Hepatocyte (in vitro differentiated cells): ENCODE measurements around the gene SCD5. TPM values are rescaled to one million over a fixed set of nuclear protein-coding genes. Genes with fewer than 3 reads are reported as not detected.

Experiments
- DNase-seq: peaks from one replicate; pipeline ENCODE4 v3.0.0-alpha.2; 2016; ENCODE audit warnings: low spot score
- H2AFZ ChIP-seq: fragments of 200-600 bp; sonication (generic); 2 replicates; pipeline ENCODE4 v1.6.0; 2016; ENCODE audit warnings: antibody characterized with exemption, mild to moderate bottlenecking
- H3K27ac ChIP-seq: fragments of 200-600 bp; sonication (generic); 2 replicates; pipeline ENCODE4 v1.5.1; 2016; ENCODE audit warnings: mild to moderate bottlenecking
- H3K27me3 ChIP-seq: fragments of 200-600 bp; sonication (generic); 2 replicates; pipeline ENCODE4 v1.6.1; 2016
- H3K36me3 ChIP-seq: fragments of 200-600 bp; sonication (generic); replicated peaks from 2 replicates; pipeline ENCODE4 v1.5.1; 2016; ENCODE audit warnings: low read depth; ENCODE audit not compliant: insufficient read depth
- H3K4me1 ChIP-seq: fragments of 200-600 bp; sonication (generic); 2 replicates; pipeline ENCODE4 v1.5.1; 2016; ENCODE audit warnings: mild to moderate bottlenecking, moderate library complexity; ENCODE audit not compliant: insufficient read depth
- H3K4me2 ChIP-seq: fragments of 200-600 bp; sonication (generic); 2 replicates; pipeline ENCODE4 v1.6.0; 2016
- H3K4me3 ChIP-seq: fragments of 200-600 bp; sonication (generic); 2 replicates; pipeline ENCODE4 v1.5.1; 2016; ENCODE audit warnings: mild to moderate bottlenecking
- H3K79me2 ChIP-seq: fragments of 200-600 bp; sonication (generic); 2 replicates; pipeline ENCODE4 v1.6.0; 2017; ENCODE audit warnings: mild to moderate bottlenecking
- H3K9me2 ChIP-seq: fragments of 200-600 bp; sonication (generic); replicated peaks from 2 replicates; pipeline ENCODE4 v1.6.0; 2017; ENCODE audit warnings: mild to moderate bottlenecking; ENCODE audit not compliant: insufficient read depth
- H3K9me3 ChIP-seq: fragments of 200-600 bp; sonication (generic); 2 replicates; pipeline ENCODE4 v1.5.1; 2016; ENCODE audit warnings: low read depth, mild to moderate bottlenecking
- H4K20me1 ChIP-seq: fragments of 200-600 bp; sonication (generic); 2 replicates; pipeline ENCODE4 v1.6.0; 2016; ENCODE audit warnings: mild to moderate bottlenecking; ENCODE audit not compliant: insufficient read depth, poor library complexity, severe bottlenecking
- EZH2 ChIP-seq: fragments of 200-600 bp; sonication (generic); IDR thresholded peaks from 2 replicates; pipeline ENCODE4 v1.6.1; 2016; ENCODE audit warnings: antibody characterized with exemption, mild to moderate bottlenecking, borderline replicate concordance
- EZH2phosphoT487 ChIP-seq: fragments of 200-600 bp; sonication (generic); IDR thresholded peaks from one replicate; pipeline ENCODE4 v1.6.1; 2018; ENCODE audit warnings: antibody characterized with exemption, mild to moderate bottlenecking, low read depth, moderate library complexity; ENCODE audit not compliant: unreplicated experiment, severe bottlenecking
- WGBS: methylation state at CpG from one replicate; pipeline ENCODE4 v1.1.6; 2016; ENCODE audit warnings: low lambda C conversion rate; ENCODE audit errors: missing lambda C conversion rate; 5-methylcytosine and 5-hydroxymethylcytosine counted together
- polyA plus RNA-seq: library from polyadenylated mRNA; unstranded; fragments of >200 nt; fragmentation: Nextera tagmentation; extraction: Ambion mirVana; gene quantifications from 2 replicates; pipeline ENCODE4 v1.2.1, GENCODE V29; 2016
- total RNA-seq: library from RNA; depleted of rRNA; stranded (reverse); fragments of >200 nt; gene quantifications from 2 replicates; pipeline ENCODE4 v1.2.3, GENCODE V29; 2014
- TF ChIP-seq, protein P1 (sequence below): fragments of 200-600 bp; sonication (generic); IDR thresholded peaks from 2 replicates; pipeline ENCODE4 v1.5.1; 2016; ENCODE audit warnings: antibody characterized with exemption, mild to moderate bottlenecking; ENCODE audit not compliant: poor library complexity

Gene SCD5
- total and polyA plus RNA-seq, 2 experiments from 2014 or later, result 6.4 to 19.2 TPM

DNA sequence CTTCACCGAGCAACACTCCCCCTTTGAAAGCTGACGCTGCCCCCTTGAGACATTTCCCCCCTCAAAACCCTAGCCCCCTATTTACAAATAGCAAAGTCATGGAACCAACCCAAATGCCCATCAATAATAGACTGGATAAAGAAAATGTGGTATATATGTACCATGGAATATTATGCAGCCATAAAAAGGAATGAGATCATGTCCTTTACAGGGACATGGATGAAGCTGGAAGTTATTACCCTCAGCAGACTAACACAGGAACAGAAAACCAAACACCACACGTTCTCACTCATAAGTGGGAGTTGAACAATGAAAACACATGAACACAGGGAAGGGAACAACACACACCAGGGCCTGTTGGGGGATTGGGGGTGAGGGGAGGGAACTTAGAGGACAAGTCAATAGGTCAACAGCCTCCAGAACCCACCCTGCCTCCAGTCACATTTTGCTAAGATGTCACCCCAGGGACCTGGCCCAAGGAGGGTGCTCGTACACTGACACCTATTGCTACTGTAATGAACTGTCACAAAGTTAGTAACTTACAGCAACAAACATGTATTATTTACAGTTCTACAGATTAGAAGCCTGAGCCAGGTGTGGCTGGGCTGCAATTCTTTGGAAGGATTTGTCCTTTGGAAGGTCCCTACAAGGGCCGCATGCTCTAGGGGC is 20.6 kb downstream of the SCD5 start:
- no peak for TF ChIP-seq EZH2
- TF ChIP-seq EZH2phosphoT487, result no peak
- TF ChIP-seq, protein P1, sequence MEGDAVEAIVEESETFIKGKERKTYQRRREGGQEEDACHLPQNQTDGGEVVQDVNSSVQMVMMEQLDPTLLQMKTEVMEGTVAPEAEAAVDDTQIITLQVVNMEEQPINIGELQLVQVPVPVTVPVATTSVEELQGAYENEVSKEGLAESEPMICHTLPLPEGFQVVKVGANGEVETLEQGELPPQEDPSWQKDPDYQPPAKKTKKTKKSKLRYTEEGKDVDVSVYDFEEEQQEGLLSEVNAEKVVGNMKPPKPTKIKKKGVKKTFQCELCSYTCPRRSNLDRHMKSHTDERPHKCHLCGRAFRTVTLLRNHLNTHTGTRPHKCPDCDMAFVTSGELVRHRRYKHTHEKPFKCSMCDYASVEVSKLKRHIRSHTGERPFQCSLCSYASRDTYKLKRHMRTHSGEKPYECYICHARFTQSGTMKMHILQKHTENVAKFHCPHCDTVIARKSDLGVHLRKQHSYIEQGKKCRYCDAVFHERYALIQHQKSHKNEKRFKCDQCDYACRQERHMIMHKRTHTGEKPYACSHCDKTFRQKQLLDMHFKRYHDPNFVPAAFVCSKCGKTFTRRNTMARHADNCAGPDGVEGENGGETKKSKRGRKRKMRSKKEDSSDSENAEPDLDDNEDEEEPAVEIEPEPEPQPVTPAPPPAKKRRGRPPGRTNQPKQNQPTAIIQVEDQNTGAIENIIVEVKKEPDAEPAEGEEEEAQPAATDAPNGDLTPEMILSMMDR, result no peak
- H2AFZ ChIP-seq, result no peak overlapping the region
- H4K20me1 ChIP-seq, result no peaks in the 10 kb centered on the region
- no peak overlapping the region for H3K4me3 ChIP-seq
- H3K4me2 ChIP-seq, result no peak overlapping the region
- no peaks in the 10 kb centered on the region for H3K27me3 ChIP-seq
- peaks cover 20% of the 10 kb centered on the region for H3K4me1 ChIP-seq
- H3K27ac ChIP-seq, result peak overlapping the region; percentile 16
- H3K79me2 ChIP-seq, result peaks cover 10% of the 10 kb centered on the region
- H3K9me2 ChIP-seq, result no peaks in the 10 kb centered on the region
- DNase-seq, result no peak
- no peaks in the 10 kb centered on the region for H3K36me3 ChIP-seq
- 96% methylated on average over 5 of the region's 5 CpGs for WGBS
- H3K9me3 ChIP-seq, result no peaks in the 10 kb centered on the region

DNA sequence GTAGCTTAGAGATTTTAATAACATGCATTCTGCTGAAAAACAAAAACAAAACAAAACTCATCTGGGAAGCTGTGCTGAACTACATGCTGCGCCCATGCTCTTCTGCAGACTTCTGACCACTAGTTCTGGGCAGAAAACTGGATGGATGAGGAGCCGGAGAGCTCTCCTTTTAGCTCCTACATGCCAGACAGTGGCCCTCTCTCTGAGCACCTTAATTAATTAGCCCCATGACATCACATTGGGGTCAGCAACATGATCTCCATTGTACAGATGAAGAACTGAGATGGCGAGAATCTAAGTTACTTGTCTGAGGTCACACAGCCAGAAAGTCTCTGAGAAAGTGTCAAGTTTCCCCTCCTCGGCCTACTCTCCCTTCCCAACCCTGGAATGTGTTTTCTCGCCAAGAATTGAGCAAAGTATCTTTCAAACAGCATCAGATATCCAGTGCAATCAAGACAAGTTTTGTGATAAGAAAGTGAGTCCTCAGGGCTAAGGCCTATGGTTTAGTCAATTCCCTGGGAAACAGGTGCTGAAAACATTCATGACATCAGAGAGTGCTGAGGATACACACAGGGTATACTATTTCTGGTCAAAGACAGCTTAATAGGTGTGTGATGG is 21.6 kb downstream of the SCD5 start:
- Histone ChIP-seq H3K27me3 (no peaks in the 10 kb centered on the region), H4K20me1 (no peaks in the 10 kb centered on the region), H3K9me3 (no peaks in the 10 kb centered on the region), H3K79me2 (peaks cover 7% of the 10 kb centered on the region), H3K9me2 (no peaks in the 10 kb centered on the region), H3K4me3 (no peak overlapping the region), H3K27ac (peak overlapping the region; percentile 40), H3K4me1 (peaks cover 20% of the 10 kb centered on the region), H2AFZ (no peak overlapping the region), H3K36me3 (no peaks in the 10 kb centered on the region), H3K4me2 (no peak overlapping the region)
- 70% methylated on average over 5 of the region's 5 CpGs for WGBS
- no peak for DNase-seq
- TF ChIP-seq EZH2, result no peak
- TF ChIP-seq, protein P1, result no peak
- no peak for TF ChIP-seq EZH2phosphoT487

DNA sequence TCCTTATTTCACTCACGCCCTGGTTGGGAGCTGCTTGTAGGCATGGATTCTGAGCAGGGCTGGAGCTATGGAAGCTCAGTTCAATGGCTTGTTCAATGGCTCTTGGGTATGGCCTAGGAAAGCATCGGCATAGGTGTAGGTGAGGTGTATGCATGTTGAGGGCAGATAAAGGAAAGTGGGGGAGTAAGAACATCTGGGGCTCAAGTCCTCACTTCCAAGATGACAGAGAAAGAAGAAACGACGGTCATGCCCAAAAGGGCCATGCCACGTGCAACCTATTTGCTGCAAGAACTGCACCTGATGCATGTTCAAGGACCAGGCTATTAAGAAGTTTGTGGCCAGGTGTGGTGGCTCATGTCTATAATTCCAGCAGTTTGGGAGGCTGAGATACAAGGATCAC is 23.4 kb downstream of the SCD5 start:
- H3K9me3 ChIP-seq, result no peaks in the 10 kb centered on the region
- no peaks in the 10 kb centered on the region for H3K36me3 ChIP-seq
- H2AFZ ChIP-seq, result no peak overlapping the region
- no peak overlapping the region for H3K27ac ChIP-seq
- H3K4me2 ChIP-seq, result no peak overlapping the region
- H4K20me1 ChIP-seq, result no peaks in the 10 kb centered on the region
- no peak for DNase-seq
- TF ChIP-seq EZH2 (no peak), EZH2phosphoT487 (no peak)
- TF ChIP-seq, protein P1, result no peak
- H3K4me1 ChIP-seq, result peaks cover 9% of the 10 kb centered on the region
- no peaks in the 10 kb centered on the region for H3K27me3 ChIP-seq
- H3K9me2 ChIP-seq, result no peaks in the 10 kb centered on the region
- no peaks in the 10 kb centered on the region for H3K79me2 ChIP-seq
- no peak overlapping the region for H3K4me3 ChIP-seq
- 94% methylated on average over 5 of the region's 5 CpGs for WGBS
